GM12874 (cell line): ENCODE data around the gene MT1H.

Experiments
- CTCF ChIP-seq: IDR thresholded peaks from 2 replicates; pipeline ENCODE4 v1.5.1; 2011; ENCODE audit warnings: low read depth, mild to moderate bottlenecking, control low read depth, low read length, moderate library complexity; ENCODE audit not compliant: insufficient read depth

The MT1H gene

GRCh38 chr16:56708525-56709442, 39.2 kb downstream of the MT1H start:
- no peak for TF ChIP-seq CTCF

- TF ChIP-seq CTCF = no peak
Observed at GRCh38 chr16:56709443-56710040, 39.9 kb downstream of the MT1H start.

- no peak for TF ChIP-seq CTCF
Observed at GRCh38 chr16:56710181-56710737, 40.6 kb downstream of the MT1H start.

GRCh38 chr16:56711862-56712261, 42.2 kb downstream of the MT1H start:
- TF ChIP-seq CTCF = no peak

GRCh38 chr16:56713794-56714193, 44.2 kb downstream of the MT1H start:
- no peak for TF ChIP-seq CTCF

- no peak for TF ChIP-seq CTCF
Observed at GRCh38 chr16:56715126-56715525, 45.5 kb downstream of the MT1H start.

- no peak for TF ChIP-seq CTCF
Observed at GRCh38 chr16:56716761-56717160, 47.1 kb downstream of the MT1H start.
